HEK293 (cell line): ENCODE results near the gene BIK.
A peak's percentile ranks its signal among the peaks of the same experiment; 100 is the strongest.

Experiments
- BCL11A ChIP-seq: fragments of 450-650 bp; formaldehyde crosslinking; IDR thresholded peaks from 2 replicates; pipeline ENCODE4 v1.5.1; 2016; ENCODE audit warnings: low read depth, missing biosample characterization, missing genetic modification characterization
- GLIS1 ChIP-seq: fragments of 450-650 bp; formaldehyde crosslinking; IDR thresholded peaks from 2 replicates; pipeline ENCODE4 v1.5.1; 2016; ENCODE audit warnings: missing biosample characterization, missing genetic modification characterization
- HOXA7 ChIP-seq: sonication (generic); formaldehyde crosslinking; IDR thresholded peaks from 2 replicates; pipeline ENCODE4 v1.8.1; 2022; ENCODE audit warnings: missing genetic modification reagents, borderline replicate concordance
- KLF1 ChIP-seq: fragments of 450-650 bp; formaldehyde crosslinking; IDR thresholded peaks from 2 replicates; pipeline ENCODE4 v1.5.1; 2016; ENCODE audit warnings: missing biosample characterization, missing genetic modification characterization
- MYNN ChIP-seq: fragments of 450-650 bp; formaldehyde crosslinking; IDR thresholded peaks from 2 replicates; pipeline ENCODE4 v1.5.1; 2016; ENCODE audit warnings: missing biosample characterization, missing genetic modification characterization, borderline replicate concordance
- OSR2 ChIP-seq: fragments of 450-650 bp; formaldehyde crosslinking; IDR thresholded peaks from 2 replicates; pipeline ENCODE4 v1.5.1; 2016; ENCODE audit warnings: missing biosample characterization, missing genetic modification characterization
- SALL2 ChIP-seq: fragments of 450-650 bp; formaldehyde crosslinking; IDR thresholded peaks from 2 replicates; pipeline ENCODE4 v1.5.0; 2017; ENCODE audit warnings: missing biosample characterization, mild to moderate bottlenecking, missing genetic modification characterization, borderline replicate concordance
- SCRT1 ChIP-seq: fragments of 450-650 bp; formaldehyde crosslinking; IDR thresholded peaks from 2 replicates; pipeline ENCODE4 v1.5.1; 2016; ENCODE audit warnings: missing biosample characterization, missing genetic modification characterization, borderline replicate concordance
- SCRT2 ChIP-seq: fragments of 450-650 bp; formaldehyde crosslinking; IDR thresholded peaks from 2 replicates; pipeline ENCODE4 v1.5.1; 2016; ENCODE audit warnings: missing biosample characterization, missing genetic modification characterization
- SETDB1 ChIP-seq: IDR thresholded peaks from one replicate; pipeline ENCODE4 v1.6.1; 2017; ENCODE audit warnings: mild to moderate bottlenecking, low read length, moderate library complexity, mixed read lengths; ENCODE audit not compliant: insufficient read length
- ZBTB20 ChIP-seq: fragments of 450-650 bp; formaldehyde crosslinking; IDR thresholded peaks from 2 replicates; pipeline ENCODE4 v1.5.1; 2016; ENCODE audit warnings: missing biosample characterization, missing genetic modification characterization
- ZFP3 ChIP-seq: fragments of 450-650 bp; formaldehyde crosslinking; IDR thresholded peaks from 2 replicates; pipeline ENCODE4 v1.5.1; 2016; ENCODE audit warnings: low read depth, missing biosample characterization, missing genetic modification characterization
- ZFP41 ChIP-seq: fragments of 450-650 bp; formaldehyde crosslinking; IDR thresholded peaks from 2 replicates; pipeline ENCODE4 v1.5.1; 2016; ENCODE audit warnings: missing biosample characterization, missing genetic modification characterization, borderline replicate concordance
- ZNF146 ChIP-seq: fragments of 450-650 bp; formaldehyde crosslinking; IDR thresholded peaks from 2 replicates; pipeline ENCODE4 v1.5.1; 2016; ENCODE audit warnings: missing biosample characterization, missing genetic modification characterization
- ZNF174 ChIP-seq: fragments of 450-650 bp; formaldehyde crosslinking; IDR thresholded peaks from 2 replicates; pipeline ENCODE4 v1.5.0; 2017; ENCODE audit warnings: missing biosample characterization, mild to moderate bottlenecking, missing genetic modification characterization
- ZNF19 ChIP-seq: fragments of 450-650 bp; formaldehyde crosslinking; IDR thresholded peaks from 2 replicates; pipeline ENCODE4; 2016; ENCODE audit warnings: missing biosample characterization, missing genetic modification characterization, low read depth
- ZNF221 ChIP-seq: fragments of 450-650 bp; formaldehyde crosslinking; IDR thresholded peaks from 2 replicates; pipeline ENCODE4 v1.5.1; 2017; ENCODE audit warnings: missing biosample characterization, missing genetic modification characterization, borderline replicate concordance
- ZNF24 ChIP-seq: fragments of 450-650 bp; formaldehyde crosslinking; IDR thresholded peaks from 2 replicates; pipeline ENCODE4 v1.5.1; 2016; ENCODE audit warnings: missing biosample characterization, missing genetic modification characterization
- ZNF248 ChIP-seq: fragments of 450-650 bp; formaldehyde crosslinking; IDR thresholded peaks from 2 replicates; pipeline ENCODE4 v1.5.1; 2017; ENCODE audit warnings: missing biosample characterization, missing genetic modification characterization
- ZNF274 ChIP-seq, 2 experiments: fragments of 200-500 bp in 1 of 2; fragments of 450-650 bp in 1 of 2; sonication (Bioruptor generic) in 1 of 2; formaldehyde crosslinking in 1 of 2; IDR thresholded peaks; 2 replicates each; pipeline versions ENCODE4 v1.5.1 to v1.6.1; 2014 to 2016; ENCODE audit warnings: borderline replicate concordance in 1 of 2, inconsistent platforms in 1 of 2, low read length in 1 of 2, missing biosample characterization in 1 of 2, missing genetic modification characterization in 1 of 2
- ZNF335 ChIP-seq: fragments of 450-650 bp; formaldehyde crosslinking; conservative IDR thresholded peaks from 2 replicates; pipeline ENCODE4 v1.5.1; 2016; ENCODE audit warnings: missing biosample characterization, missing genetic modification characterization
- ZNF341 ChIP-seq: fragments of 450-650 bp; formaldehyde crosslinking; IDR thresholded peaks from 2 replicates; pipeline ENCODE4; 2016; ENCODE audit warnings: low read depth, missing biosample characterization, missing genetic modification characterization
- ZNF366 ChIP-seq: fragments of 450-650 bp; formaldehyde crosslinking; conservative IDR thresholded peaks from 2 replicates; pipeline ENCODE4 v1.5.1; 2016; ENCODE audit warnings: missing biosample characterization, missing genetic modification characterization
- ZNF423 ChIP-seq: fragments of 450-650 bp; formaldehyde crosslinking; IDR thresholded peaks from 2 replicates; pipeline ENCODE4 v1.5.1; 2016; ENCODE audit warnings: missing biosample characterization, missing genetic modification characterization
- ZNF473 ChIP-seq: fragments of 450-650 bp; formaldehyde crosslinking; IDR thresholded peaks from 2 replicates; pipeline ENCODE4 v1.5.1; 2017; ENCODE audit warnings: missing biosample characterization, missing genetic modification characterization
- ZNF48 ChIP-seq: fragments of 450-650 bp; formaldehyde crosslinking; IDR thresholded peaks from 2 replicates; pipeline ENCODE4 v1.5.1; 2016; ENCODE audit warnings: missing biosample characterization, missing genetic modification characterization
- ZNF510 ChIP-seq: fragments of 450-650 bp; formaldehyde crosslinking; IDR thresholded peaks from 2 replicates; pipeline ENCODE4 v1.5.1; 2018; ENCODE audit warnings: mild to moderate bottlenecking, missing genetic modification characterization, missing biosample characterization; ENCODE audit not compliant: insufficient replicate concordance
- ZNF530 ChIP-seq: fragments of 450-650 bp; formaldehyde crosslinking; IDR thresholded peaks from 2 replicates; pipeline ENCODE4 v1.5.1; 2016; ENCODE audit warnings: low read depth, missing biosample characterization, missing genetic modification characterization
- ZNF558 ChIP-seq: fragments of 450-650 bp; formaldehyde crosslinking; IDR thresholded peaks from 2 replicates; pipeline ENCODE4 v1.5.1; 2016; ENCODE audit warnings: missing biosample characterization, missing genetic modification characterization
- ZNF610 ChIP-seq: fragments of 450-650 bp; formaldehyde crosslinking; IDR thresholded peaks from 2 replicates; pipeline ENCODE4 v1.5.1; 2016; ENCODE audit warnings: missing biosample characterization, missing genetic modification characterization, borderline replicate concordance
- ZNF623 ChIP-seq: fragments of 450-650 bp; formaldehyde crosslinking; IDR thresholded peaks from 2 replicates; pipeline ENCODE4 v1.5.1; 2016; ENCODE audit warnings: missing biosample characterization, missing genetic modification characterization
- ZNF654 ChIP-seq: fragments of 450-650 bp; formaldehyde crosslinking; IDR thresholded peaks from 2 replicates; pipeline ENCODE4 v1.5.1; 2016; ENCODE audit warnings: low read depth, missing biosample characterization, missing genetic modification characterization
- ZNF660 ChIP-seq: fragments of 450-650 bp; IDR thresholded peaks from 2 replicates; pipeline ENCODE4 v1.5.1; 2018; ENCODE audit warnings: missing biosample characterization, mild to moderate bottlenecking, missing genetic modification characterization
- ZNF791 ChIP-seq: fragments of 450-650 bp; formaldehyde crosslinking; IDR thresholded peaks from 2 replicates; pipeline ENCODE4 v1.5.1; 2016; ENCODE audit warnings: missing biosample characterization, missing genetic modification characterization
- TF ChIP-seq, protein P1 (sequence below): fragments of 450-650 bp; formaldehyde crosslinking; IDR thresholded peaks from 2 replicates; pipeline ENCODE4 v1.5.1; 2016; ENCODE audit warnings: missing biosample characterization, missing genetic modification characterization
- TF ChIP-seq, protein P2 (sequence below): fragments of 450-650 bp; IDR thresholded peaks from 2 replicates; pipeline ENCODE4 v1.5.1; 2018; ENCODE audit warnings: missing biosample characterization, mild to moderate bottlenecking, missing genetic modification characterization
- TF ChIP-seq, protein P3 (sequence below): fragments of 450-650 bp; formaldehyde crosslinking; IDR thresholded peaks from 2 replicates; pipeline ENCODE4 v1.5.1; 2016; ENCODE audit warnings: missing biosample characterization, missing genetic modification characterization

Gene BIK

DNA sequence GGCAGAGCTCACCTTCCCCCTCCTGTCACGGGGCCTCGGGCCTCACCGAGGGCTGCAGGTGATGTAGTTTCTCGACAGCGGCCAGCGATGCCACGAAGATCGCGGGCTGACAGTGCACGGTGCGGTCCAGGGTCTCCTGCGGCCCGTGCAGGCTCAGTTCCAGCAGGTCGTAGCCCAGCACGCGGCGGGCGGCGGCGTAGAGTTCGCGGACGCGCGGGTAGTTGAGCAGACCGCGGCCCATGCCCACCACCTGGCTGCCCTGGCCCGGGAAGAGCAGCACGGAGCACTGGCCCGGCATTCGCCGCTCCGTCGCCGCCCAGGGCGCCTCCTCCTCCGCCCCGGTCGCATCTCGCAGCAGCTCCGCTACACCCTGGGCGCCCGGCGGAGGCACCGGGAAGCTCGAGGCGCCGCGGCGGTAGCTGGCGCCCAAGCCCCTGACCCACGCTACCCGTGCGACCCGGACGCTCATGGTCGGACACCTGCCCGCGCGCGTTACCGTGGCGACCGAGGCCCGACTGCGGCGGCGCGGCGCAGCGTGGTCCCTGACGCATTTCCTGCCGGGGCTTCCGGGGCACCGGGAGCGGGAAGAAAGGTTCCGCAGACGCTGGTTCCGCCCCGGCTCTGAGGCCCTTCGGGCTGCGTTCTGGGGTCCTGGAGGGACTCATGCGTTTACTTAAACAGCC is 32.5 kb downstream of the BIK start, which contains the start of gene MCAT (continued):
- TF ChIP-seq ZNF146 (tag by site-specific recombination) (no peak), ZNF660 (tag by site-specific recombination) (no peak; the same call in 1 of the 2 replicates), ZNF274 (IDR thresholded peaks at IDR 0.05; ENCODE audit: low read length) (no peak), ZNF274 (tag by site-specific recombination; IDR thresholded peaks at IDR 0.05; ENCODE audit: borderline replicate concordance) (no peak), MYNN (tag by site-specific recombination) (0 out of 2 replicates have a peak, but pooled peaks have one; percentile 46), BCL11A (tag by site-specific recombination) (no peak), ZNF248 (tag by site-specific recombination) (no peak), GLIS1 (tag by site-specific recombination) (0 out of 2 replicates have a peak, but pooled peaks have one; percentile 6), ZNF335 (no peak), HOXA7 (CRISPR knock-in tag) (no peak), ZNF19 (tag by site-specific recombination) (no peak), ZNF423 (tag by site-specific recombination) (no peak), ZNF654 (no peak), ZNF221 (no peak), ZFP3 (tag by site-specific recombination) (no peak), ZNF48 (tag by site-specific recombination) (no peak), KLF1 (no peak), ZNF610 (tag by site-specific recombination) (no peak), ZNF791 (tag by site-specific recombination) (no peak), ZBTB20 (tag by site-specific recombination) (peak; percentile 78), ZNF473 (tag by site-specific recombination) (no peak), SETDB1 (no peak), SCRT1 (no peak), ZNF623 (no peak), SCRT2 (tag by site-specific recombination) (no peak), ZNF558 (tag by site-specific recombination) (no peak), ZNF24 (tag by site-specific recombination) (no peak), ZNF510 (tag by site-specific recombination) (no peak), ZNF341 (tag by site-specific recombination) (peak; percentile 81), SALL2 (tag by site-specific recombination) (peak; percentile 34; the same call in 1 of the 2 replicates), OSR2 (peak; percentile 29; the same call in 1 of the 2 replicates), ZNF366 (tag by site-specific recombination) (no peak), ZNF174 (tag by site-specific recombination) (no peak), ZFP41 (tag by site-specific recombination) (no peak), ZNF530 (no peak)
- TF ChIP-seq, protein P1, sequence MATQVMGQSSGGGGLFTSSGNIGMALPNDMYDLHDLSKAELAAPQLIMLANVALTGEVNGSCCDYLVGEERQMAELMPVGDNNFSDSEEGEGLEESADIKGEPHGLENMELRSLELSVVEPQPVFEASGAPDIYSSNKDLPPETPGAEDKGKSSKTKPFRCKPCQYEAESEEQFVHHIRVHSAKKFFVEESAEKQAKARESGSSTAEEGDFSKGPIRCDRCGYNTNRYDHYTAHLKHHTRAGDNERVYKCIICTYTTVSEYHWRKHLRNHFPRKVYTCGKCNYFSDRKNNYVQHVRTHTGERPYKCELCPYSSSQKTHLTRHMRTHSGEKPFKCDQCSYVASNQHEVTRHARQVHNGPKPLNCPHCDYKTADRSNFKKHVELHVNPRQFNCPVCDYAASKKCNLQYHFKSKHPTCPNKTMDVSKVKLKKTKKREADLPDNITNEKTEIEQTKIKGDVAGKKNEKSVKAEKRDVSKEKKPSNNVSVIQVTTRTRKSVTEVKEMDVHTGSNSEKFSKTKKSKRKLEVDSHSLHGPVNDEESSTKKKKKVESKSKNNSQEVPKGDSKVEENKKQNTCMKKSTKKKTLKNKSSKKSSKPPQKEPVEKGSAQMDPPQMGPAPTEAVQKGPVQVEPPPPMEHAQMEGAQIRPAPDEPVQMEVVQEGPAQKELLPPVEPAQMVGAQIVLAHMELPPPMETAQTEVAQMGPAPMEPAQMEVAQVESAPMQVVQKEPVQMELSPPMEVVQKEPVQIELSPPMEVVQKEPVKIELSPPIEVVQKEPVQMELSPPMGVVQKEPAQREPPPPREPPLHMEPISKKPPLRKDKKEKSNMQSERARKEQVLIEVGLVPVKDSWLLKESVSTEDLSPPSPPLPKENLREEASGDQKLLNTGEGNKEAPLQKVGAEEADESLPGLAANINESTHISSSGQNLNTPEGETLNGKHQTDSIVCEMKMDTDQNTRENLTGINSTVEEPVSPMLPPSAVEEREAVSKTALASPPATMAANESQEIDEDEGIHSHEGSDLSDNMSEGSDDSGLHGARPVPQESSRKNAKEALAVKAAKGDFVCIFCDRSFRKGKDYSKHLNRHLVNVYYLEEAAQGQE (tag by site-specific recombination) = no peak
- TF ChIP-seq, protein P2, sequence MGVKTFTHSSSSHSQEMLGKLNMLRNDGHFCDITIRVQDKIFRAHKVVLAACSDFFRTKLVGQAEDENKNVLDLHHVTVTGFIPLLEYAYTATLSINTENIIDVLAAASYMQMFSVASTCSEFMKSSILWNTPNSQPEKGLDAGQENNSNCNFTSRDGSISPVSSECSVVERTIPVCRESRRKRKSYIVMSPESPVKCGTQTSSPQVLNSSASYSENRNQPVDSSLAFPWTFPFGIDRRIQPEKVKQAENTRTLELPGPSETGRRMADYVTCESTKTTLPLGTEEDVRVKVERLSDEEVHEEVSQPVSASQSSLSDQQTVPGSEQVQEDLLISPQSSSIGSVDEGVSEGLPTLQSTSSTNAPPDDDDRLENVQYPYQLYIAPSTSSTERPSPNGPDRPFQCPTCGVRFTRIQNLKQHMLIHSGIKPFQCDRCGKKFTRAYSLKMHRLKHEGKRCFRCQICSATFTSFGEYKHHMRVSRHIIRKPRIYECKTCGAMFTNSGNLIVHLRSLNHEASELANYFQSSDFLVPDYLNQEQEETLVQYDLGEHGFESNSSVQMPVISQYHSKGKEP (tag by site-specific recombination) = peak; percentile 71
- TF ChIP-seq, protein P3, sequence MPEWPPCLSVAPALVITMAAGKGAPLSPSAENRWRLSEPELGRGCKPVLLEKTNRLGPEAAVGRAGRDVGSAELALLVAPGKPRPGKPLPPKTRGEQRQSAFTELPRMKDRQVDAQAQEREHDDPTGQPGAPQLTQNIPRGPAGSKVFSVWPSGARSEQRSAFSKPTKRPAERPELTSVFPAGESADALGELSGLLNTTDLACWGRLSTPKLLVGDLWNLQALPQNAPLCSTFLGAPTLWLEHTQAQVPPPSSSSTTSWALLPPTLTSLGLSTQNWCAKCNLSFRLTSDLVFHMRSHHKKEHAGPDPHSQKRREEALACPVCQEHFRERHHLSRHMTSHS (tag by site-specific recombination) = no peak
